Measurements from ENCODE around the gene DDX6. TPM values are rescaled to one million over a fixed set of nuclear protein-coding genes. Genes with fewer than 3 reads are reported as not detected.

Gene DDX6
- total and polyA plus RNA-seq, 2 donors (not counting 1 experiment from before 2014, with no cell fraction given) = 36.7 to 255 TPM

DNA sequence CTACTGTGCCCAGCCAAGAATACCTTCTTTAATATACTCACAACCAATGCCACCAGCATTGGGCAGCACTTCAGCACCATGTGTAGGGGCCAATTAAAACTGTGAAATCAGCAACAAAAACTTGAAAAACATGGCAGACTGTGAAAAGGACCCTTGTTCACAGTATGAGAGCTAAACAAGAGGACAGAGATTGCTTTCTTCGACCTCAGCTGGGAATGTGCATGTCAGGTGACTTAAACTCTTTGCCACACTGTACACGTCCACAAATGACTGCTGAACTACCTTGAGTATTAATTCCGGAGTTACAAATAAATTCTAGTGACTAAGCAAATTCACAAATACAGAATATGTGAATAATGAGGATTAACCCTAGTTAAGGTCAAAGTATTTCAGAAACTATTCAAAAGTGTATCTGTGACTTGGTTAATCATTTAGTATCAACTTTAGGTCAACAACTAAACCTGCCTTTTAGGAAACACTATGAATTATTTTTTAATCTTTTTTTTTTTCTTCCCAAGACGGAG is 33.0 kb downstream of the DDX6 start:
- Histone ChIP-seq H3K36me3 (replicated peaks in 1 of 2; ENCODE audit: control extremely low read depth in 1 of 2, control insufficient read depth in 1 of 2, extremely low read depth in 1 of 2, insufficient read depth in 2 of 2, low read length in 1 of 2) (peaks cover 22 to 94% of the 10 kb centered on the region in 2 experiments), H3K4me1 (ENCODE audit: control insufficient read depth in 2 of 2, insufficient read depth in 2 of 2, low read length in 2 of 2) (no peaks in the 10 kb centered on the region), H3K9ac (ENCODE audit: low read length) (no peak overlapping the region), H3K4me2 (replicated peaks; ENCODE audit: low read depth, low read length, poor library complexity, severe bottlenecking) (no peak overlapping the region), H4K20me1 (ENCODE audit: control insufficient read depth, insufficient read depth, low read length, poor library complexity, severe bottlenecking) (peaks cover 85% of the 10 kb centered on the region), H3K27me3 (replicated peaks in 1 of 4; ENCODE audit: control extremely low read depth in 1 of 4, control insufficient read depth in 3 of 4, insufficient read depth in 4 of 4, low read length in 3 of 4) (no peaks in the 10 kb centered on the region), H3K27ac (ENCODE audit: low read length in 2 of 2) (no peak overlapping the region), H3K4me3 (ENCODE audit: control extremely low read depth in 1 of 5, extremely low read depth in 1 of 5, insufficient read depth in 1 of 5, low read depth in 2 of 5, low read length in 4 of 5) (no peak overlapping the region), H2AFZ (ENCODE audit: insufficient read depth, low read depth, low read length, poor library complexity, severe bottlenecking) (no peak overlapping the region), H3K9me3 (ENCODE audit: control extremely low read depth in 1 of 3, control insufficient read depth in 2 of 3, insufficient read depth in 1 of 3, low read length in 2 of 3) (no peaks in the 10 kb centered on the region), H3K79me2 (ENCODE audit: control insufficient read depth, insufficient read depth, low read length) (peaks cover 51% of the 10 kb centered on the region)
- H3K4me3 Mint-ChIP-seq = no peak overlapping the region
- intact Hi-C loops (cut with micrococcal nuclease) = no loop called here
- ATAC-seq (ENCODE audit: low read depth) (no peak), DNase-seq (no peak)
- TF ChIP-seq EZH2 (IDR thresholded peaks at IDR 0.05; ENCODE audit: borderline replicate concordance, insufficient read depth, low read depth, low read length, poor library complexity, severe bottlenecking) = no peak
- TF ChIP-seq, protein P1, sequence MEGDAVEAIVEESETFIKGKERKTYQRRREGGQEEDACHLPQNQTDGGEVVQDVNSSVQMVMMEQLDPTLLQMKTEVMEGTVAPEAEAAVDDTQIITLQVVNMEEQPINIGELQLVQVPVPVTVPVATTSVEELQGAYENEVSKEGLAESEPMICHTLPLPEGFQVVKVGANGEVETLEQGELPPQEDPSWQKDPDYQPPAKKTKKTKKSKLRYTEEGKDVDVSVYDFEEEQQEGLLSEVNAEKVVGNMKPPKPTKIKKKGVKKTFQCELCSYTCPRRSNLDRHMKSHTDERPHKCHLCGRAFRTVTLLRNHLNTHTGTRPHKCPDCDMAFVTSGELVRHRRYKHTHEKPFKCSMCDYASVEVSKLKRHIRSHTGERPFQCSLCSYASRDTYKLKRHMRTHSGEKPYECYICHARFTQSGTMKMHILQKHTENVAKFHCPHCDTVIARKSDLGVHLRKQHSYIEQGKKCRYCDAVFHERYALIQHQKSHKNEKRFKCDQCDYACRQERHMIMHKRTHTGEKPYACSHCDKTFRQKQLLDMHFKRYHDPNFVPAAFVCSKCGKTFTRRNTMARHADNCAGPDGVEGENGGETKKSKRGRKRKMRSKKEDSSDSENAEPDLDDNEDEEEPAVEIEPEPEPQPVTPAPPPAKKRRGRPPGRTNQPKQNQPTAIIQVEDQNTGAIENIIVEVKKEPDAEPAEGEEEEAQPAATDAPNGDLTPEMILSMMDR (IDR thresholded peaks at IDR 0.05) = no peak
- CTCF ChIA-PET = interaction anchor here (0.7 kb wide), 1 partner anchor 364 kb away, joined by 4 read pairs; the partner anchor contains the start of gene HINFP
- no peaks in the 10 kb centered on the region for H3K27me3 Mint-ChIP-seq
- POLR2A ChIA-PET = no interaction called here
- H3K27ac Mint-ChIP-seq = peak overlapping the region; percentile 21
- H3K4me1 Mint-ChIP-seq = no peaks in the 10 kb centered on the region
- no peaks in the 10 kb centered on the region for H3K9me3 Mint-ChIP-seq (ENCODE audit: insufficient read depth)
- WGBS (ENCODE audit: insufficient coverage) = 100% methylated on average over 1 of the region's 4 CpGs

GRCh38 chr11:118752654-118753053 is 38.3 kb downstream of the DDX6 start:
- TF ChIP-seq, protein P1 (IDR thresholded peaks at IDR 0.05) = no peak
- no peak for TF ChIP-seq EZH2 (IDR thresholded peaks at IDR 0.05; ENCODE audit: borderline replicate concordance, insufficient read depth, low read depth, low read length, poor library complexity, severe bottlenecking)
- DNase-seq (no peak), ATAC-seq (ENCODE audit: low read depth) (no peak)
- Mint-ChIP-seq H3K27ac (no peak overlapping the region), H3K9me3 (ENCODE audit: insufficient read depth) (no peaks in the 10 kb centered on the region), H3K4me1 (peaks cover 2% of the 10 kb centered on the region), H3K4me3 (no peak overlapping the region), H3K27me3 (no peaks in the 10 kb centered on the region)
- no peaks in the 10 kb centered on the region for H3K9me3 ChIP-seq (ENCODE audit: control extremely low read depth in 1 of 3, control insufficient read depth in 2 of 3, insufficient read depth in 1 of 3, low read length in 2 of 3)
- ChIA-PET POLR2A (interaction anchor here (0.7 kb wide), 1 partner anchor 157 kb away, joined by 3 read pairs; no protein-coding TSS in a partner anchor), CTCF (no interaction called here)
- H4K20me1 ChIP-seq (ENCODE audit: control insufficient read depth, insufficient read depth, low read length, poor library complexity, severe bottlenecking) = peaks cover 57% of the 10 kb centered on the region
- H3K27me3 ChIP-seq (replicated peaks in 1 of 4; ENCODE audit: control extremely low read depth in 1 of 4, control insufficient read depth in 3 of 4, insufficient read depth in 4 of 4, low read length in 3 of 4) = no peaks in the 10 kb centered on the region
- no peak overlapping the region for H3K9ac ChIP-seq (ENCODE audit: low read length)
- no CpG with 5 or more reads among the region's 3 CpGs for WGBS (ENCODE audit: insufficient coverage)
- H3K4me3 ChIP-seq (ENCODE audit: control extremely low read depth in 1 of 5, extremely low read depth in 1 of 5, insufficient read depth in 1 of 5, low read depth in 2 of 5, low read length in 4 of 5) = no peak overlapping the region
- no peak overlapping the region for H2AFZ ChIP-seq (ENCODE audit: insufficient read depth, low read depth, low read length, poor library complexity, severe bottlenecking)
- intact Hi-C loops (cut with micrococcal nuclease) = no loop called here
- H3K4me1 ChIP-seq (ENCODE audit: control insufficient read depth in 2 of 2, insufficient read depth in 2 of 2, low read length in 2 of 2) = no peaks in the 10 kb centered on the region
- H3K79me2 ChIP-seq (ENCODE audit: control insufficient read depth, insufficient read depth, low read length) = peaks cover 10% of the 10 kb centered on the region
- H3K4me2 ChIP-seq (replicated peaks; ENCODE audit: low read depth, low read length, poor library complexity, severe bottlenecking) = no peak overlapping the region
- peaks cover 22 to 91% of the 10 kb centered on the region in 2 experiments for H3K36me3 ChIP-seq (replicated peaks in 1 of 2; ENCODE audit: control extremely low read depth in 1 of 2, control insufficient read depth in 1 of 2, extremely low read depth in 1 of 2, insufficient read depth in 2 of 2, low read length in 1 of 2)
- H3K27ac ChIP-seq (ENCODE audit: low read length in 2 of 2) = no peak overlapping the region

Data from B cell (primary cell).